Activated effector memory CD4-positive, alpha-beta T cell treated with Interleukin-2 at 50 U/mL for 16 hours (primary cell): Measurements from ENCODE around the gene BST2.
A peak's percentile ranks its signal among the peaks of the same experiment; 100 is the strongest.
"Not testable (repeated sequence)": the region's sequence is repeated elsewhere in the genome, so short reads cannot be mapped to it uniquely, and the experiment has no call there.

Experiments
- DNase-seq: peaks from one replicate; pipeline ENCODE4 v3.0.0-alpha.2; 2020

The BST2 gene

GRCh38 chr19:17385878-17386611 is 19.4 kb downstream of the BST2 start:
- peak; percentile 36 for DNase-seq

- DNase-seq, result no peak
Observed at GRCh38 chr19:17380426-17381138, 24.8 kb downstream of the BST2 start.

- DNase-seq, result no peak
Observed at GRCh38 chr19:17379221-17379631, 26.2 kb downstream of the BST2 start.

- no peak for DNase-seq
Observed at GRCh38 chr19:17378271-17378670, 27.2 kb downstream of the BST2 start.

GRCh38 chr19:17376935-17377600 is 28.4 kb downstream of the BST2 start, which contains the start of gene PLVAP:
Gene PLVAP (minus strand): TSS chr19:17377342. CDS start chr19:17377288, 54 bp downstream.
- DNase-seq, result no peak

- DNase-seq, result no peak
Observed at GRCh38 chr19:17370026-17370587, 35.3 kb downstream of the BST2 start.

GRCh38 chr19:17365361-17365760 is 40.1 kb downstream of the BST2 start:
- no peak for DNase-seq

- not testable (repeated sequence) for DNase-seq
Observed at GRCh38 chr19:17363852-17364605, 41.4 kb downstream of the BST2 start.

GRCh38 chr19:17359905-17360800 is 45.3 kb downstream of the BST2 start:
- no peak for DNase-seq

GRCh38 chr19:17358395-17358794 is 47.0 kb downstream of the BST2 start:
- no peak for DNase-seq

GRCh38 chr19:17357724-17358123 is 47.7 kb downstream of the BST2 start:
- no peak for DNase-seq

- no peak for DNase-seq
Observed at GRCh38 chr19:17357078-17357666, 48.3 kb downstream of the BST2 start.

GRCh38 chr19:17353386-17353785 is 52.0 kb downstream of the BST2 start:
- no peak for DNase-seq
